HG03565 (cell line): ENCODE measurements around the gene RINL.
"Not testable (repeated sequence)": the region's sequence is repeated elsewhere in the genome, so short reads cannot be mapped to it uniquely, and the experiment has no call there.

Experiments used
- ATAC-seq: cut with Tn5 transposase; IDR thresholded peaks from one replicate; pipeline ENCODE4 v1.9.1; 2021; ENCODE audit warnings: mild to moderate bottlenecking, moderate library complexity; ENCODE audit not compliant: unreplicated experiment

The RINL gene

GRCh38 chr19:38905620-38906019, 27.5 kb upstream of the RINL start:
- ATAC-seq, result no peak

GRCh38 chr19:38904581-38905539, 26.8 kb upstream of the RINL start:
- ATAC-seq, result no peak

GRCh38 chr19:38901683-38902082, 23.6 kb upstream of the RINL start:
- ATAC-seq, result no peak

- no peak for ATAC-seq
These were observed 22.7 kb upstream of the RINL start for GRCh38 chr19:38900743-38901190.

- no peak for ATAC-seq
These were observed 22.1 kb upstream of the RINL start for GRCh38 chr19:38900202-38900629.

GRCh38 chr19:38899447-38900201, 21.5 kb upstream of the RINL start, which contains the start of the genes NFKBIB and SIRT2:
TSS of gene NFKBIB (plus strand) at chr19:38899969. CDS start at chr19:38900033, 64 bp downstream.
TSS of gene SIRT2 (minus strand) at chr19:38899618. CDS start at chr19:38899521, 97 bp downstream.
- ATAC-seq, result peak; percentile 87

- ATAC-seq, result no peak
These were observed 20.8 kb upstream of the RINL start for GRCh38 chr19:38898788-38899446.

GRCh38 chr19:38894968-38895367, 16.9 kb upstream of the RINL start:
- ATAC-seq, result no peak

- ATAC-seq, result no peak
These were observed 15.3 kb upstream of the RINL start for GRCh38 chr19:38893341-38893771.

- no peak for ATAC-seq
These were observed 14.8 kb upstream of the RINL start for GRCh38 chr19:38892841-38893240.

GRCh38 chr19:38891771-38892170, 13.7 kb upstream of the RINL start:
- no peak for ATAC-seq

- no peak for ATAC-seq
These were observed 12.6 kb upstream of the RINL start for GRCh38 chr19:38890686-38891085.

- no peak for ATAC-seq
These were observed 11.7 kb upstream of the RINL start for GRCh38 chr19:38889803-38890202.

- ATAC-seq, result no peak
These were observed 10.8 kb upstream of the RINL start for GRCh38 chr19:38888876-38889275.

- ATAC-seq, result not testable (repeated sequence)
These were observed 6.6 kb upstream of the RINL start for GRCh38 chr19:38884691-38885090.

GRCh38 chr19:38883286-38883685, 5.2 kb upstream of the RINL start:
- no peak for ATAC-seq

GRCh38 chr19:38880882-38881609, 3.0 kb upstream of the RINL start:
- no peak for ATAC-seq

GRCh38 chr19:38880076-38880881, 2.2 kb upstream of the RINL start:
- no peak for ATAC-seq

GRCh38 chr19:38879400-38879751, 1.3 kb upstream of the RINL start:
- ATAC-seq, result no peak
